Measurements from ENCODE around the gene HELZ2. TPM values are rescaled to one million over a fixed set of nuclear protein-coding genes. Genes with fewer than 3 reads are reported as not detected.

HELZ2 gene
- total RNA-seq, 1 experiment from 2014 or later = 35.2 TPM

DNA sequence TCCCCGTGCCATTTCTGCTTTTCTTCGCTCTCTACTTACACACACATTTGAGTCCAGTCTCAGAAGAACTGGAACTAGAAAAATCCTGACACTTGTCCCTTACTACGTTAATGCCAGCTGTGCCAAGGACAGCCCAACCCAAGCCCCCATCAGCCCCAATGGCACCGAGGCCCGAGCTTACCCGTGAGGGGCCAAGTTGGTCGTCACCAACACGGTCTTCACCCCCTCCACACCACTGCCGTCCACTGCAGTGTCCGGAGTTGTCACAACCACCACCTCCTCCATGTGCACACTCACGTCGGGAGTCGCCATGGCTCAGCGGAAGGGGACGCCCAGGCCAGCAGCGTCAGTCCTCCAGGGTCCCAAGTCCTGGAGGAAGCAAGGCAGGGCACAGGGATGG, 45.0 kb upstream of the HELZ2 start:
- Mint-ChIP-seq H3K36me3 (ENCODE audit: insufficient read depth, unreplicated experiment) (peaks cover 43% of the 10 kb centered on the region), H3K9me3 (ENCODE audit: unreplicated experiment) (peaks cover 13% of the 10 kb centered on the region), H3K27me3 (ENCODE audit: insufficient read depth, unreplicated experiment) (no peaks in the 10 kb centered on the region), H3K4me3 (ENCODE audit: unreplicated experiment) (no peak overlapping the region), H3K27ac (ENCODE audit: unreplicated experiment) (no peak overlapping the region), H3K4me1 (ENCODE audit: low read depth, unreplicated experiment) (no peaks in the 10 kb centered on the region)
- Histone ChIP-seq H3K27me3 (replicated peaks; ENCODE audit: control insufficient read depth, insufficient read depth, low read length) (no peaks in the 10 kb centered on the region), H3K36me3 (ENCODE audit: control insufficient read depth, insufficient read depth, low read length) (peaks cover 10% of the 10 kb centered on the region), H3K4me3 (ENCODE audit: low read depth, low read length) (no peak overlapping the region), H3K9me3 (peaks cover 7% of the 10 kb centered on the region), H3K4me1 (no peaks in the 10 kb centered on the region)
- ChIA-PET POLR2A (no interaction called here), CTCF (no interaction called here)
- no peak for DNase-seq
- no TSS peak for BruUV-seq (replicated peaks)
- intact Hi-C loops (cut with micrococcal nuclease; ENCODE audit: unreplicated experiment) = no loop called here
- TF ChIP-seq, protein P1, sequence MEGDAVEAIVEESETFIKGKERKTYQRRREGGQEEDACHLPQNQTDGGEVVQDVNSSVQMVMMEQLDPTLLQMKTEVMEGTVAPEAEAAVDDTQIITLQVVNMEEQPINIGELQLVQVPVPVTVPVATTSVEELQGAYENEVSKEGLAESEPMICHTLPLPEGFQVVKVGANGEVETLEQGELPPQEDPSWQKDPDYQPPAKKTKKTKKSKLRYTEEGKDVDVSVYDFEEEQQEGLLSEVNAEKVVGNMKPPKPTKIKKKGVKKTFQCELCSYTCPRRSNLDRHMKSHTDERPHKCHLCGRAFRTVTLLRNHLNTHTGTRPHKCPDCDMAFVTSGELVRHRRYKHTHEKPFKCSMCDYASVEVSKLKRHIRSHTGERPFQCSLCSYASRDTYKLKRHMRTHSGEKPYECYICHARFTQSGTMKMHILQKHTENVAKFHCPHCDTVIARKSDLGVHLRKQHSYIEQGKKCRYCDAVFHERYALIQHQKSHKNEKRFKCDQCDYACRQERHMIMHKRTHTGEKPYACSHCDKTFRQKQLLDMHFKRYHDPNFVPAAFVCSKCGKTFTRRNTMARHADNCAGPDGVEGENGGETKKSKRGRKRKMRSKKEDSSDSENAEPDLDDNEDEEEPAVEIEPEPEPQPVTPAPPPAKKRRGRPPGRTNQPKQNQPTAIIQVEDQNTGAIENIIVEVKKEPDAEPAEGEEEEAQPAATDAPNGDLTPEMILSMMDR (IDR thresholded peaks at IDR 0.05; ENCODE audit: insufficient read depth in 1 of 2, low read depth in 1 of 2, low read length in 1 of 2, severe bottlenecking in 1 of 2, unreplicated experiment in 1 of 2) = no peak

DNA sequence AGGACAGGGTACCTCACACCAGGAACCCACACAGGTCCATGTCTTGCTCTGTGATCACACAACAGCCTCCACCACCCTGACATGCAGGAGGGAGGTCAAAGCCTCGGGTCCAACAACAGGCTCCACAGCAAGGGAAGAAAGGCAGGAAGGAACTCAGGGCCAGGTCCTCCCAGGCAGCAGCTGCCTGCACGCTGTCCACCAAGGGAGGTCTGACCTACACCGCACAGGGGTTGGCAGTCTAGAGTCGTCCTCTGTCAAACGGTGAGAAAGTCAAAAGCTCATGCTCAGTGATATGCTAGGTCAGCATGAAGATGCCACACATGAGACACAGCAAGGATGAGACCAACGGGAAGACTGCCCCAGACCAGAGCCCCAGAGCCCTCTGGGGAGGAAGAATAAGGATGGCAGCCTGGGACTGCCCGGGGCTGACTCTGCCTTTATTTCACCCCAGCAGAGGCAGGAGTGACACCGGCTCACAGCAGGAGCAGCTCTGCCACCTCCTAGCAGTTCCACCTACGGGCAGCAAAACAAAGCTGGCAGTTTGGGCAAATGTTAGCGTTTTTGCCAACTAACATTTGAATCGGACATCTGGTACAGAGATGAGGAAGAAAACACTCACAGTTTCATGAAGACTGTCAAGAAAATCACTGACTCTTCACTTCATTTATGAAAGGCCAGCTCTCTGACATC, 44.4 kb upstream of the HELZ2 start:
- DNase-seq = no peak
- peaks cover 14% of the 10 kb centered on the region for H3K9me3 Mint-ChIP-seq (ENCODE audit: unreplicated experiment)
- peaks cover 7% of the 10 kb centered on the region for H3K9me3 ChIP-seq
- H3K27me3 ChIP-seq (replicated peaks; ENCODE audit: control insufficient read depth, insufficient read depth, low read length) = no peaks in the 10 kb centered on the region
- no peak overlapping the region for H3K4me3 Mint-ChIP-seq (ENCODE audit: unreplicated experiment)
- BruUV-seq (replicated peaks) = no TSS peak
- TF ChIP-seq, protein P1 (IDR thresholded peaks at IDR 0.05; ENCODE audit: insufficient read depth in 1 of 2, low read depth in 1 of 2, low read length in 1 of 2, severe bottlenecking in 1 of 2, unreplicated experiment in 1 of 2) = no peak
- no peaks in the 10 kb centered on the region for H3K27me3 Mint-ChIP-seq (ENCODE audit: insufficient read depth, unreplicated experiment)
- H3K4me1 ChIP-seq = no peaks in the 10 kb centered on the region
- no peaks in the 10 kb centered on the region for H3K4me1 Mint-ChIP-seq (ENCODE audit: low read depth, unreplicated experiment)
- ChIA-PET POLR2A (interaction anchor here (0.6 kb wide), 1 partner anchor 24 kb away, joined by 8 read pairs; no protein-coding TSS in a partner anchor), CTCF (interaction anchor here (0.5 kb wide), 1 partner anchor 839 kb away, joined by 3 read pairs; no protein-coding TSS in a partner anchor)
- H3K4me3 ChIP-seq (ENCODE audit: low read depth, low read length) = no peak overlapping the region
- H3K36me3 Mint-ChIP-seq (ENCODE audit: insufficient read depth, unreplicated experiment) = peaks cover 44% of the 10 kb centered on the region
- intact Hi-C loops (cut with micrococcal nuclease; ENCODE audit: unreplicated experiment) = no loop called here
- H3K27ac Mint-ChIP-seq (ENCODE audit: unreplicated experiment) = no peak overlapping the region
- peaks cover 10% of the 10 kb centered on the region for H3K36me3 ChIP-seq (ENCODE audit: control insufficient read depth, insufficient read depth, low read length)

DNA sequence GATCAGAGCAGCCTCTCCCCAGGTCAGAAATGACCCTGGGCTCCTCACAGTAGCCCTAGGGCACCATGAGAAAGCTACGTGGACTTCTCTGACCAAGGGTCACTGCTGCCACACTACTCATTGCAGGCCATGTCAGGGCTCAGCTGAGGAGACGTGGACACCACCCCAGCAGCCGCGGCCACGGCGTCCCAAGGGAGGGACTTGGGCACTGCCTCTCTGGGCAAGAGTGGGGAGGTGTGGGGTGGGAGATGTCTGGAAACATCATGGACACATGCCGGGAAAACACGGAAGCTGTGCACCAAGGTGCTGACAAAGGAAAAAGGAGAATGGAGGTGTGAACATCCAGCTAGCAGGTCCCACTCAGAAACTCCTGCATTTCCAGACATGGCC, 43.8 kb upstream of the HELZ2 start:
- ChIA-PET POLR2A (interaction anchor here (0.6 kb wide), 1 partner anchor 24 kb away, joined by 8 read pairs; no protein-coding TSS in a partner anchor), CTCF (interaction anchor here (0.5 kb wide), 1 partner anchor 839 kb away, joined by 3 read pairs; no protein-coding TSS in a partner anchor)
- no peak overlapping the region for H3K4me3 Mint-ChIP-seq (ENCODE audit: unreplicated experiment)

More for the DNA sequence above, 43.8 kb upstream of the HELZ2 start:
- intact Hi-C loops (cut with micrococcal nuclease; ENCODE audit: unreplicated experiment) = no loop called here
- H3K9me3 Mint-ChIP-seq (ENCODE audit: unreplicated experiment) = peaks cover 14% of the 10 kb centered on the region
- DNase-seq = no peak
- Histone ChIP-seq H3K4me1 (no peaks in the 10 kb centered on the region), H3K36me3 (ENCODE audit: control insufficient read depth, insufficient read depth, low read length) (peaks cover 10% of the 10 kb centered on the region), H3K9me3 (peaks cover 7% of the 10 kb centered on the region), H3K27me3 (replicated peaks; ENCODE audit: control insufficient read depth, insufficient read depth, low read length) (no peaks in the 10 kb centered on the region), H3K4me3 (ENCODE audit: low read depth, low read length) (no peak overlapping the region)
- no peaks in the 10 kb centered on the region for H3K27me3 Mint-ChIP-seq (ENCODE audit: insufficient read depth, unreplicated experiment)
- TF ChIP-seq, protein P1 (IDR thresholded peaks at IDR 0.05; ENCODE audit: insufficient read depth in 1 of 2, low read depth in 1 of 2, low read length in 1 of 2, severe bottlenecking in 1 of 2, unreplicated experiment in 1 of 2) = no peak
- peaks cover 44% of the 10 kb centered on the region for H3K36me3 Mint-ChIP-seq (ENCODE audit: insufficient read depth, unreplicated experiment)
- BruUV-seq (replicated peaks) = no TSS peak
- H3K4me1 Mint-ChIP-seq (ENCODE audit: low read depth, unreplicated experiment) = no peaks in the 10 kb centered on the region
- H3K27ac Mint-ChIP-seq (ENCODE audit: unreplicated experiment) = no peak overlapping the region
